PC-9 (cell line): Measurements from ENCODE around the gene PEX11A. TPM values are rescaled to one million over a fixed set of nuclear protein-coding genes. Genes with fewer than 3 reads are reported as not detected.

Experiments
- BruUV-seq: library from RNA; stranded (reverse); fragments of 400-500 nt; replicated peaks from 2 replicates; lab custom pipeline; 2021; lab: Mats Ljungman, UMichigan
- CTCF ChIA-PET: fragments of 300-600 bp; sonication (Branson Sonifier 250); formaldehyde crosslinking; loops from one replicate; lab custom pipeline; 2022; ENCODE audit warnings: antibody characterized with exemption; lab: Charles Lee
- POLR2A ChIA-PET: fragments of 300-600 bp; sonication (Branson Sonifier 250); formaldehyde crosslinking; loops from one replicate; lab custom pipeline; 2022; ENCODE audit warnings: antibody characterized with exemption; ENCODE audit not compliant: unreplicated experiment; lab: Charles Lee
- DNase-seq, 2 experiments: peaks; one replicate each; pipeline versions ENCODE4 v3.0.0 to v3.0.0-alpha.2; 2015 to 2022; ENCODE audit warnings: mixed read lengths in 1 of 2
- H2AFZ ChIP-seq: fragments of 200-600 bp; sonication (generic); 2 replicates; pipeline ENCODE4 v1.8.1; 2017; ENCODE audit warnings: antibody characterized with exemption
- H3F3A ChIP-seq: fragments of 200-600 bp; sonication (generic); 2 replicates; pipeline ENCODE4 v1.8.1; 2017; ENCODE audit warnings: antibody characterized with exemption, mild to moderate bottlenecking, low read depth; ENCODE audit not compliant: insufficient read depth
- H3K27ac ChIP-seq: fragments of 200-600 bp; sonication (generic); 2 replicates; pipeline ENCODE4 v1.6.1; 2016; ENCODE audit warnings: mixed run types
- H3K27me3 ChIP-seq: fragments of 200-600 bp; sonication (generic); 2 replicates; pipeline ENCODE4 v1.6.1; 2016; ENCODE audit warnings: low read depth, mixed run types; ENCODE audit not compliant: insufficient read depth
- H3K36me3 ChIP-seq: fragments of 200-600 bp; sonication (generic); 2 replicates; pipeline ENCODE4 v1.6.1; 2016; ENCODE audit warnings: low read depth, mixed run types
- H3K4me1 ChIP-seq: fragments of 200-600 bp; sonication (generic); replicated peaks from 2 replicates; pipeline ENCODE4 v1.6.1; 2016; ENCODE audit warnings: mixed run types; ENCODE audit not compliant: insufficient read depth
- H3K4me2 ChIP-seq: fragments of 200-600 bp; sonication (generic); 2 replicates; pipeline ENCODE4 v1.6.1; 2017; ENCODE audit warnings: mixed run types
- H3K4me3 ChIP-seq: fragments of 200-600 bp; sonication (generic); 2 replicates; pipeline ENCODE4 v1.6.1; 2016; ENCODE audit warnings: mixed run types
- H3K79me2 ChIP-seq: fragments of 200-600 bp; sonication (generic); 2 replicates; pipeline ENCODE4 v1.6.1; 2017; ENCODE audit warnings: low read depth, mixed run types
- H3K9me2 ChIP-seq: fragments of 200-600 bp; sonication (generic); 2 replicates; pipeline ENCODE4 v1.8.1; 2017; ENCODE audit warnings: mild to moderate bottlenecking; ENCODE audit not compliant: insufficient read depth
- H3K9me3 ChIP-seq: fragments of 200-600 bp; sonication (generic); 2 replicates; pipeline ENCODE4 v1.8.1; 2016; ENCODE audit warnings: low read depth; ENCODE audit not compliant: insufficient read depth
- H4K20me1 ChIP-seq: fragments of 200-600 bp; sonication (generic); 2 replicates; pipeline ENCODE4 v1.8.1; 2017; ENCODE audit not compliant: insufficient read depth
- EZH2 ChIP-seq: fragments of 200-600 bp; sonication (generic); IDR thresholded peaks from 2 replicates; pipeline ENCODE4 v1.8.0; 2017; ENCODE audit warnings: antibody characterized with exemption, low read depth
- intact Hi-C: fragments of 100-400 bp; cut with micrococcal nuclease; formaldehyde crosslinking; loops from one replicate; pipeline ENCODE4 v1.10.0; 2022; ENCODE audit not compliant: unreplicated experiment
- total RNA-seq: library from RNA; stranded (reverse); gene quantifications from 2 replicates; pipeline ENCODE4 v1.2.3, GENCODE V29; 2021
- TF ChIP-seq, protein P1 (sequence below): fragments of 200-600 bp; sonication (generic); conservative IDR thresholded peaks from 2 replicates; pipeline ENCODE4 v1.6.1; 2017; ENCODE audit warnings: mixed run types, antibody characterized with exemption, mild to moderate bottlenecking, moderate library complexity

The PEX11A gene
- total RNA-seq, 1 experiment from 2014 or later, result 12.8 TPM

DNA sequence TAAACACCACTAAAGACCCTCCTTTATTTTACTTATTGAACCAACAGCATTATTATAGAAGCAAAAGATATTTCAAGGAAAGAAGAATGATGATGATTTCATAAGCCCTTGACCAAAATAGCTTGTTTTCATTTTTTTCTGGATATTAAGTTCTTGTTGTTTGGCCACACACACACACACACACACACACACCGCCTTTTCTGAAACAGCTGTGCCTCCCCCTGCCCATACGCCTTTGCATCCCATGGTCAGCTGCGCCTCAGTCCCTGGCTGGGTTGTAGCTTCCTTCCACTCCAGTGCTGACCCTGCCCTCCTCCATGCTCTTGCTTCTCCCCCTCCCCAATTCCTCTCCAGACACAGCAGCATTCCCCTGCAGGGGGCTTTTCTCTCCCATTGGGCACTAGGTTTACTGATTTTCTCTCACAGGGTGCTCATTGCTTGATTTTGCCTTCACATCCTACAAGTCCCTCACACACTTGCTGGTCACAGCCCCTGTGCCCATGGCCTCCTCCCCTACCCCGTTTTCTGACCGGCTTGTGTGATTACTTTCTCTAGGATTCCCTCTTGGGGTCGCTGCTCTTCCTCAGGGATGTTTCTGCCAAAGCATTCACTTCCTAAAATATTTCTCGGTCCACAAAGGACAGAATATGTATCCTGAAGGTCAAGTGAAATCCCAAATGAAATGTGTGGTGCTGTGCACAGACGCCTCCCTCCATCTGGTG is 42.1 kb upstream of the PEX11A start:
- Histone ChIP-seq H3K27me3 (no peaks in the 10 kb centered on the region), H3K9me3 (no peaks in the 10 kb centered on the region), H3F3A (no peaks in the 10 kb centered on the region), H3K4me2 (no peak overlapping the region), H4K20me1 (no peaks in the 10 kb centered on the region), H3K4me1 (no peaks in the 10 kb centered on the region), H3K27ac (no peak overlapping the region), H2AFZ (no peak overlapping the region), H3K36me3 (no peaks in the 10 kb centered on the region), H3K4me3 (no peak overlapping the region), H3K9me2 (no peaks in the 10 kb centered on the region), H3K79me2 (no peaks in the 10 kb centered on the region)
- ChIA-PET CTCF (no interaction called here), POLR2A (no interaction called here)
- intact Hi-C loops, result no loop called here
- no peak for DNase-seq
- no peak for TF ChIP-seq EZH2
- TF ChIP-seq, protein P1, sequence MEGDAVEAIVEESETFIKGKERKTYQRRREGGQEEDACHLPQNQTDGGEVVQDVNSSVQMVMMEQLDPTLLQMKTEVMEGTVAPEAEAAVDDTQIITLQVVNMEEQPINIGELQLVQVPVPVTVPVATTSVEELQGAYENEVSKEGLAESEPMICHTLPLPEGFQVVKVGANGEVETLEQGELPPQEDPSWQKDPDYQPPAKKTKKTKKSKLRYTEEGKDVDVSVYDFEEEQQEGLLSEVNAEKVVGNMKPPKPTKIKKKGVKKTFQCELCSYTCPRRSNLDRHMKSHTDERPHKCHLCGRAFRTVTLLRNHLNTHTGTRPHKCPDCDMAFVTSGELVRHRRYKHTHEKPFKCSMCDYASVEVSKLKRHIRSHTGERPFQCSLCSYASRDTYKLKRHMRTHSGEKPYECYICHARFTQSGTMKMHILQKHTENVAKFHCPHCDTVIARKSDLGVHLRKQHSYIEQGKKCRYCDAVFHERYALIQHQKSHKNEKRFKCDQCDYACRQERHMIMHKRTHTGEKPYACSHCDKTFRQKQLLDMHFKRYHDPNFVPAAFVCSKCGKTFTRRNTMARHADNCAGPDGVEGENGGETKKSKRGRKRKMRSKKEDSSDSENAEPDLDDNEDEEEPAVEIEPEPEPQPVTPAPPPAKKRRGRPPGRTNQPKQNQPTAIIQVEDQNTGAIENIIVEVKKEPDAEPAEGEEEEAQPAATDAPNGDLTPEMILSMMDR, result no peak
- BruUV-seq, result no TSS peak

DNA sequence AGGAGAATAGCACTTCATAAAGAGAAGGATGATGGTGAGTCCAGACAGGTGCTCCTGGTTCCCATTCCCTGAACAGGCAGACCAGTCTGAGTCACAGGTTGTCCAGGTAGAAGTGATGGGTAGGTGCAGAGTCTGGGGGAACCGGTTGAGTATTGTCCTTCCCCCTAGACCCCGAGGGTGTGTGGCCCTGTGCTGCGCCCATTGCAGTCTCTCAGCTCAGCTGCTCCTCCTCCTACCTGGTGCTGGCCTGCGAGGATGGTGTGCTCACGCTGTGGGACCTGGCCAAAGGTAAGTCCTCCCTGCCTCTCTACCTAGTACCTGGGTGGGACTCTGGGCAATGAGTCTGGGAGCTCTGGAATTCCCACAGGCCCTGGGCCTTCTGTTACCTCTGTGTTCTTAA is 40.7 kb upstream of the PEX11A start:
- Histone ChIP-seq H3K9me3 (no peaks in the 10 kb centered on the region), H3K79me2 (no peaks in the 10 kb centered on the region), H3K27ac (no peak overlapping the region), H3K4me2 (no peak overlapping the region), H3K27me3 (no peaks in the 10 kb centered on the region), H3F3A (no peaks in the 10 kb centered on the region), H4K20me1 (no peaks in the 10 kb centered on the region), H3K4me1 (no peaks in the 10 kb centered on the region), H3K4me3 (no peak overlapping the region), H3K9me2 (no peaks in the 10 kb centered on the region), H2AFZ (no peak overlapping the region), H3K36me3 (no peaks in the 10 kb centered on the region)
- intact Hi-C loops, result no loop called here
- no TSS peak for BruUV-seq
- no peak for TF ChIP-seq EZH2
- TF ChIP-seq, protein P1, result no peak
- no peak for DNase-seq
- ChIA-PET CTCF (no interaction called here), POLR2A (no interaction called here)

DNA sequence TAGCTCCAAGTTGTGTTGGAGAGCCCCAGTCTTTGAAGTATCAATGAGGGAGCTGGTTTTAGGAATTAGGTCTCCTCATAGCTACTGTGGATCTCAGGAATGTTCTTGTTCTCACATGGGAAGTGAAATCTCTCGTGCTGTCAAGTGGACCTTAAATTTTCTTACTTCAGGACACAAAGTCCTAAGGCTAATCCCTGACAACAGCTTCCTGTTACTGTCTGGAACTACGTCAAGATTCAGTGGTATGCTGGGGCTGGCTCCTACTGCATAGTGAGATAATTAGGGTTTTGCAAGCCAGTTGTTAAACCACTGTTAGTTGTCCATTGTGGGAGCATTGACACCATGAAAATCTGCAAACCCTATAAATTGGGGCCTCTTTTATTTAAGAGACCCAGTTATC is 37.7 kb upstream of the PEX11A start:
- intact Hi-C loops, result no loop called here
- no peaks in the 10 kb centered on the region for H3K4me1 ChIP-seq
- H3K9me2 ChIP-seq, result no peaks in the 10 kb centered on the region
- no peak overlapping the region for H3K4me3 ChIP-seq
- no peak for DNase-seq
- H3K9me3 ChIP-seq, result no peaks in the 10 kb centered on the region
- H4K20me1 ChIP-seq, result no peaks in the 10 kb centered on the region
- H3K27me3 ChIP-seq, result no peaks in the 10 kb centered on the region
- H3K79me2 ChIP-seq, result no peaks in the 10 kb centered on the region
- H3K4me2 ChIP-seq, result no peak overlapping the region
- no TSS peak for BruUV-seq
- ChIA-PET CTCF (no interaction called here), POLR2A (no interaction called here)
- TF ChIP-seq, protein P1, result no peak
- no peak for TF ChIP-seq EZH2
- H3K27ac ChIP-seq, result no peak overlapping the region
- H3F3A ChIP-seq, result no peaks in the 10 kb centered on the region
- H3K36me3 ChIP-seq, result no peaks in the 10 kb centered on the region
- H2AFZ ChIP-seq, result no peak overlapping the region
